GM12873 (cell line): ENCODE data around the gene KCNH6.

Source experiments
- CTCF ChIP-seq: IDR thresholded peaks from 2 replicates; pipeline ENCODE4 v1.5.1; 2012; ENCODE audit warnings: low read depth, mild to moderate bottlenecking, moderate library complexity, low read length, control low read depth; ENCODE audit not compliant: insufficient read depth; ENCODE audit errors: missing control alignments

KCNH6 gene

GRCh38 chr17:63523253-63523855 lies at the start of gene KCNH6:
KCNH6 (plus strand) TSS chr17:63523358; CDS start chr17:63523414, 56 bp downstream.
- TF ChIP-seq CTCF: no peak

GRCh38 chr17:63474174-63474573 lies 49.0 kb upstream of the KCNH6 start:
- TF ChIP-seq CTCF: no peak

GRCh38 chr17:63474586-63475460 lies 48.3 kb upstream of the KCNH6 start:
- no peak for TF ChIP-seq CTCF

GRCh38 chr17:63475491-63476412 lies 47.4 kb upstream of the KCNH6 start:
- no peak for TF ChIP-seq CTCF

GRCh38 chr17:63476459-63476853 lies 46.7 kb upstream of the KCNH6 start:
- no peak for TF ChIP-seq CTCF

GRCh38 chr17:63476854-63477479 lies 46.2 kb upstream of the KCNH6 start, which contains the start of gene ACE:
ACE (plus strand) TSS chr17:63477061; CDS start chr17:63477095, 34 bp downstream.
- TF ChIP-seq CTCF: no peak
